Uterus (tissue), 4 donors: ENCODE data around the gene PLEKHA1. TPM values are rescaled to one million over a fixed set of nuclear protein-coding genes. Genes with fewer than 3 reads are reported as not detected.

Experiments
- DNase-seq, 2 donors: peaks; one replicate each; pipeline ENCODE4 v3.0.0-alpha.2; 2019 to 2020
- H3K27ac ChIP-seq, 2 donors: fragments of 200-600 bp; sonication (generic); 1 replicate in 1 of 2; 2 replicates in 1 of 2; pipeline ENCODE4 v1.5.1; 2016 to 2018
- H3K27me3 ChIP-seq, 2 donors: fragments of 200-600 bp; sonication (generic); one replicate each; pipeline ENCODE4 v1.5.1; 2018 to 2019; ENCODE audit warnings: control low read depth in 1 of 2
- H3K36me3 ChIP-seq, 2 donors: fragments of 200-600 bp; sonication (generic); one replicate each; pipeline ENCODE4 v1.5.1; 2019; ENCODE audit warnings: control low read depth in 1 of 2
- H3K4me1 ChIP-seq, 2 donors: fragments of 200-600 bp; sonication (generic); one replicate each; pipeline ENCODE4 v1.5.1; 2018 to 2019; ENCODE audit warnings: control low read depth in 1 of 2
- H3K4me3 ChIP-seq, 2 donors: fragments of 200-600 bp; sonication (generic); 1 replicate in 1 of 2; 2 replicates in 1 of 2; pipeline ENCODE4 v1.5.1; 2018 to 2019; ENCODE audit warnings: mild to moderate bottlenecking in 1 of 2
- H3K9me3 ChIP-seq, 2 donors: fragments of 200-600 bp; sonication (generic); one replicate each; pipeline ENCODE4 v1.5.1; 2019; ENCODE audit warnings: control low read depth in 1 of 2
- POLR2A ChIP-seq, 2 donors: fragments of 450-650 bp; IDR thresholded peaks; one replicate each; pipeline ENCODE4 v1.6.1; 2016; ENCODE audit warnings: antibody characterized with exemption in 2 of 2, mild to moderate bottlenecking in 1 of 2, moderate library complexity in 1 of 2
- intact Hi-C: fragments of 100-400 bp; cut with DNase I; formaldehyde crosslinking; loops from one replicate; pipeline ENCODE4 v1.15.1; 2023; ENCODE audit warnings: low total_unique reads
- total RNA-seq, 4 donors: library from RNA; depleted of rRNA in 3 of 4; stranded (reverse); fragments of >200 nt in 3 of 4; gene quantifications; one replicate each; pipeline versions ENCODE4 v1.1.0 to v1.2.4, GENCODE V29; 2014 to 2023
- TF ChIP-seq, protein P1 (sequence below), 4 experiments: fragments of 200-600 bp in 2 of 4; fragments of 450-650 bp in 2 of 4; sonication (generic) in 2 of 4; IDR thresholded peaks; one replicate each; pipeline ENCODE4 v1.5.1; 2016 to 2019; ENCODE audit warnings: antibody characterized with exemption in 4 of 4, mild to moderate bottlenecking in 2 of 4, moderate library complexity in 1 of 4
- donor health status: DM: yes; HTN: yes; CAD: no.

PLEKHA1 gene
- total RNA-seq, 4 donors from 2014 or later, result 9.2 to 54.1 (median 29.0) TPM

DNA sequence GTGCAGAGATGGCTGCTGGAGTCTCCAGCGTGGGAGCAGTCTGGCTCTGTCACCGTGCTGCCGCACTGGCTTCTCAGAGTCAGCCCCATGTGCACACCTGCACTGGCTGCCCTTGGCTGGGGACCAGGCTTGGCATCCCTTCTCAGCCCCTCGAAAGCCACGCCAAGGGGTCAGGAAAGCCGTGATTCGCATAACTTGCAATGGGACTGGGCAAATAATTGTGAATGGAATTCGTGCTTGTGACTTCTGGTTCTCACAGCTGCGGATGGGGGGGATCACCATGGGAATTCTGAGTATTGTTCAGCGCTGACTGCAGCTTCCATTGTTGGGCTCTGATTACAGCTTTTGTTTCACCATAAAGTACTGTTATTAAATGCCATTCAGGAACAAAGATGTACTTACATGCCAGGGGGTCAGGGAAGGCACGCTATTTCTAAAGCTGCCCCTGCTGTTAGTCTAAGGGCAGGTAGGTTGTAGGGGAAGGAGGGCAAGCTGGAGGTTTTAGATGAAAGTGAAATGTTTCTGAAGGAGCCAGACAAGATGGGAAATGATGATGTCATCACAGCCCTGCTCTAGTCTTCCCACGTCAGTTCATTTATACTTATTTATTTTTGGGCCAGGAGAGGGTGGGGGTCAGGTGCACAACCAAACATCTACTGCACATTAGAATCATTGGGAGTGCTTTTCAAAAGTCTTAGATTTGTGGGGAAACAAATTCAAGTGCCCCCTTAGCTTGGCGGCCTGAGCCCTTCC lies 5.8 kb upstream of the PLEKHA1 start:
- H3K27ac ChIP-seq, result no peak overlapping the region
- DNase-seq, result no peak
- H3K27me3 ChIP-seq, result no peaks in the 10 kb centered on the region
- no peaks in the 10 kb centered on the region for H3K36me3 ChIP-seq
- TF ChIP-seq, protein P1, sequence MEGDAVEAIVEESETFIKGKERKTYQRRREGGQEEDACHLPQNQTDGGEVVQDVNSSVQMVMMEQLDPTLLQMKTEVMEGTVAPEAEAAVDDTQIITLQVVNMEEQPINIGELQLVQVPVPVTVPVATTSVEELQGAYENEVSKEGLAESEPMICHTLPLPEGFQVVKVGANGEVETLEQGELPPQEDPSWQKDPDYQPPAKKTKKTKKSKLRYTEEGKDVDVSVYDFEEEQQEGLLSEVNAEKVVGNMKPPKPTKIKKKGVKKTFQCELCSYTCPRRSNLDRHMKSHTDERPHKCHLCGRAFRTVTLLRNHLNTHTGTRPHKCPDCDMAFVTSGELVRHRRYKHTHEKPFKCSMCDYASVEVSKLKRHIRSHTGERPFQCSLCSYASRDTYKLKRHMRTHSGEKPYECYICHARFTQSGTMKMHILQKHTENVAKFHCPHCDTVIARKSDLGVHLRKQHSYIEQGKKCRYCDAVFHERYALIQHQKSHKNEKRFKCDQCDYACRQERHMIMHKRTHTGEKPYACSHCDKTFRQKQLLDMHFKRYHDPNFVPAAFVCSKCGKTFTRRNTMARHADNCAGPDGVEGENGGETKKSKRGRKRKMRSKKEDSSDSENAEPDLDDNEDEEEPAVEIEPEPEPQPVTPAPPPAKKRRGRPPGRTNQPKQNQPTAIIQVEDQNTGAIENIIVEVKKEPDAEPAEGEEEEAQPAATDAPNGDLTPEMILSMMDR (IDR thresholded peaks at IDR 0.05), result no peak
- TF ChIP-seq POLR2A (IDR thresholded peaks at IDR 0.05), result no peak
- intact Hi-C loops, result no loop called here
- no peak overlapping the region for H3K4me3 ChIP-seq
- no peaks in the 10 kb centered on the region for H3K9me3 ChIP-seq
- no peaks in the 10 kb centered on the region for H3K4me1 ChIP-seq

DNA sequence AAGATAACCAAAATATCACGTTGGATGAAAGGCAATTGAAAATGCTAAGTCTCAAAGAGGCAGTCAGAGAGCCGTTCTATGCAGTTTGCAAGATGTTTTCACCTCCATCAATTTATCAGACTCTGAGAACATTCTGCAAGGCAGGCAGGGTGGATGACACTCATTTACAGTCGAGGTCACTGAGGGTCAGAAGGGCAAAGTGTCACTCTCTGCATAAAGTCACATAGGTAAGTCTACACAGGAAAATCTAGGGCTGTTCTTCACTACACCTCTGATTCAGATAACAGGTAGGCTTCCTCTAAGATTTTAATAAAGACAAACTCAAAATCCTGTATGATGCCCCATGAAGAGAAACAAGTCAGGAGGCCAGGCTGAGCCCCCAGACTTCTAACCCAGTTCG lies 1.4 kb upstream of the PLEKHA1 start:
- no peak for DNase-seq
- no peak overlapping the region for H3K4me3 ChIP-seq
- intact Hi-C loops, result no loop called here
- TF ChIP-seq, protein P1 (IDR thresholded peaks at IDR 0.05), result no peak
- no peak for TF ChIP-seq POLR2A (IDR thresholded peaks at IDR 0.05)
- no peaks in the 10 kb centered on the region for H3K27me3 ChIP-seq
- H3K36me3 ChIP-seq, result no peaks in the 10 kb centered on the region
- no peaks in the 10 kb centered on the region for H3K9me3 ChIP-seq
- H3K27ac ChIP-seq, result peak overlapping the region in 1 of 2 donors; percentile 99
- no peaks in the 10 kb centered on the region for H3K4me1 ChIP-seq

DNA sequence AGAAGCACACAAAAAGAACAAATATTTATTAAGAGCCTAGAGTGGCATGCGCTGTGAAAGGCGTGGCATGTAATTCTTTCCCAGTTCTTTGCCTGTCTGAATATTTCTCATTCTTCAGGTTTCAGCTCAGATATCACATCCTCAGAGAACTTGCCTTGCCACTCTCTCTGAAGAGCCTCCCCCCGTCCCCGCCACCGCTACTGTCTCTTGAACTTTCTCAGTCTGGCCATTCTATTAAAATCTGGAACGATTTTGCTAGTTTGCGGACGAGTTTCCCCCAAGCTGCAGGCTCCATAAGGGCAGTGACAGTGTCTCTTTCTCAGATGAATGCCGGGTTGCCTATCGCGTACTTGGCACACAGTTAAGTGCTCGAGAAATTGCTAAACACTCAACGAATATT lies 787 bp upstream of the PLEKHA1 start:
- Histone ChIP-seq H3K27me3 (no peaks in the 10 kb centered on the region), H3K36me3 (no peaks in the 10 kb centered on the region), H3K9me3 (no peaks in the 10 kb centered on the region), H3K27ac (peak overlapping the region; percentile 97 to 99), H3K4me1 (no peaks in the 10 kb centered on the region), H3K4me3 (peak overlapping the region; percentile 34 to 90)
- DNase-seq, result peak in 1 of 2 donors; percentile 27
- intact Hi-C loops, result no loop called here
- TF ChIP-seq POLR2A (IDR thresholded peaks at IDR 0.05), result no peak
- TF ChIP-seq, protein P1 (IDR thresholded peaks at IDR 0.05), result no peak

DNA sequence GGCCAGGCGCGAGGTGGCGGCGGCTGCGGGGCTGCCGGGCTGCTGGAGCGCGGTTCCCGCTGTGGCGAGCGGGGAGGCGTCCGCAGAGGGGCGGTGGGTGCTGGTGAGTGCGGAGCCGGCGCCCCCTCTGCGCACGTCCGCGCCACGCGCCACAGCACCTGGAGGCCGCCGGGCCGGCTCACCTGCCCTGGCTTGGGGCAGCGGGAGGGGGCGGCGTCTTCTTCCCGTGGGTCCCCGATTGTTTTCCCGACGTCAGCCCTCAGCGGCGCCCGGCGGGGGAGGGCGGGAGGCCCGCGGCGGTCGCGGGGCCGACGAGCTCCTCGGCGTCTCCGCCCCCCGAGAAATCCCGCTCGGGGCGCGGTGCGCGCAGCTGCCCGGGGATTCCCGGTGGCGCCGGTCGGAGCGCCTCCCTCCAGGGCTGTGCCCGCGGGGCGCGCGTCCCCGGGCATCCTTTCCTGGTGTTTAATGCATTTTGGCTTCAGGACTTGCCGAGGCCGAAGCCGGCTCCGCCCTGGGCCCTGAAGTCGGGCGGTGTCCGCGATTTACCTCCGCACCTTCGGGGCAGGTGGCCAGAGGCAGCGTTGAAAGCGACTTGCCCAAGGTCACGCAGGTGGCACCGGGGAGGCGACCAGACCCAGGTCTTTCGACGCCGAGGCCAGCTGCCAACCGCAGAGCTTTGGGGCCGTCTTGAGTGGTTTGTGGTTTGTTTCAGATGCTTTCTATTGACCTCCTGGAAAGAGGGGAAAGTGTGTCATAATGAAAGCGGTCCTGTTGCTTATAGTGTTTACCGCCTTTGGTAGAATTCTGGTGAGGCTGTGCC lies 561 bp downstream of the PLEKHA1 start:
- Histone ChIP-seq H3K27me3 (no peaks in the 10 kb centered on the region), H3K4me3 (peak overlapping the region; percentile 65 to 90), H3K36me3 (no peaks in the 10 kb centered on the region), H3K27ac (peak overlapping the region; percentile 97 to 99), H3K9me3 (no peaks in the 10 kb centered on the region), H3K4me1 (no peaks in the 10 kb centered on the region)
- intact Hi-C loops, result no loop called here
- DNase-seq, result peak; percentile 51 to 64
- TF ChIP-seq, protein P1 (IDR thresholded peaks at IDR 0.05), result no peak
- TF ChIP-seq POLR2A (IDR thresholded peaks at IDR 0.05), result peak in 1 of 2 donors; percentile 49

DNA sequence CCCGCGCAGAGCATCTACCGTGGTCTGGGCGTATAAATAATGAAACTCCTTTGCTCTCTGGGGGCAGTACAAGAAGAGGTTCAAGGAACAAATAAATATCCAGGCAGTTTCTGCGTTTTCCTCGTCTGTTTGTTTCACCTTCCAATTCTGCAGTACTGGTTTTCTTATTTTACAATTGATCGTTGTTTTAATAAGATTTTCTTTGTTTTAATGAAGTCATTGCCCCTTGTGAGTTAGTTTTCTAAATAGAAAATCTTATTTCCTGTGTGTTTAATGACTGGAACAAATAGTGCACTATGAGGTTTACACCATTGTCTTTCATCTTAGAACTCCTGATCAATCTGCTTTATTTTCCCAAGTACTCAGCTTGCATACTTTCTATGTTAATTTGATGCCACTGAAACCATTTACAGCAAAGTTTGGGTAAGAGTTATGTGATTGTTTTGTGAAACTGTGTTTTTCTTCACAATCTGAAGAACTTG lies 1.2 kb downstream of the PLEKHA1 start:
- Histone ChIP-seq H3K27ac (peak overlapping the region; percentile 97 to 99), H3K9me3 (no peaks in the 10 kb centered on the region), H3K4me1 (no peaks in the 10 kb centered on the region), H3K36me3 (no peaks in the 10 kb centered on the region), H3K4me3 (peak overlapping the region; percentile 65 to 90), H3K27me3 (no peaks in the 10 kb centered on the region)
- intact Hi-C loops, result no loop called here
- DNase-seq, result no peak
- TF ChIP-seq POLR2A (IDR thresholded peaks at IDR 0.05), result no peak
- TF ChIP-seq, protein P1 (IDR thresholded peaks at IDR 0.05), result no peak
